HEK293T (cell line): ENCODE measurements around the gene OPTC.
A peak's percentile ranks its signal among the peaks of the same experiment; 100 is the strongest.

ENCODE experiments used
- CTCF ChIA-PET: fragments of 350-600 bp; formaldehyde crosslinking; extraction: SDS; loops from one replicate; lab custom pipeline; 2021; ENCODE audit warnings: antibody characterized with exemption, inconsistent platforms; lab: Yijun Ruan, JAX
- POLR2A ChIA-PET: fragments of 350-600 bp; formaldehyde crosslinking; extraction: SDS; loops from one replicate; lab custom pipeline; 2020; ENCODE audit warnings: antibody characterized with exemption, inconsistent platforms; lab: Yijun Ruan, JAX
- DNase-seq: peaks from one replicate; pipeline ENCODE4 v3.0.0; 2012; ENCODE audit warnings: mixed read lengths; ENCODE audit errors: extremely low spot score
- ARNT ChIP-seq: fragments of 450-650 bp; IDR thresholded peaks from 2 replicates; pipeline ENCODE4 v1.6.1; 2017; ENCODE audit warnings: mild to moderate bottlenecking
- BHLHE40 ChIP-seq: fragments of 450-650 bp; IDR thresholded peaks from 2 replicates; pipeline ENCODE4 v1.6.1; 2016; ENCODE audit warnings: mild to moderate bottlenecking, moderate library complexity, borderline replicate concordance
- CTBP1 ChIP-seq: fragments of 450-650 bp; IDR thresholded peaks from 2 replicates; pipeline ENCODE4 v1.6.1; 2016; ENCODE audit warnings: borderline replicate concordance
- ELF4 ChIP-seq: fragments of 450-650 bp; IDR thresholded peaks from 2 replicates; pipeline ENCODE4 v1.6.1; 2017; ENCODE audit warnings: antibody characterized with exemption
- FOXA1 ChIP-seq: fragments of 450-650 bp; IDR thresholded peaks from 2 replicates; pipeline ENCODE4 v1.6.1; 2016; ENCODE audit warnings: mild to moderate bottlenecking
- FOXK2 ChIP-seq: fragments of 450-650 bp; IDR thresholded peaks from 2 replicates; pipeline ENCODE4 v1.6.1; 2016; ENCODE audit warnings: mild to moderate bottlenecking
- FOXM1 ChIP-seq: fragments of 450-650 bp; IDR thresholded peaks from 2 replicates; pipeline ENCODE4 v1.6.1; 2017; ENCODE audit warnings: mild to moderate bottlenecking, borderline replicate concordance
- HDGF ChIP-seq: fragments of 450-650 bp; IDR thresholded peaks from 2 replicates; pipeline ENCODE4 v1.6.1; 2017; ENCODE audit warnings: antibody characterized with exemption, borderline replicate concordance
- L3MBTL2 ChIP-seq: fragments of 450-650 bp; conservative IDR thresholded peaks from 2 replicates; pipeline ENCODE4 v1.6.1; 2016; ENCODE audit warnings: mild to moderate bottlenecking
- LEF1 ChIP-seq: fragments of 450-650 bp; IDR thresholded peaks from 2 replicates; pipeline ENCODE4 v1.6.1; 2017; ENCODE audit warnings: mild to moderate bottlenecking, borderline replicate concordance
- NFRKB ChIP-seq: fragments of 450-650 bp; IDR thresholded peaks from 2 replicates; pipeline ENCODE4 v1.6.1; 2016; ENCODE audit warnings: mild to moderate bottlenecking, moderate library complexity
- SP1 ChIP-seq: fragments of 450-650 bp; IDR thresholded peaks from 2 replicates; pipeline ENCODE4 v1.6.1; 2017
- SUZ12 ChIP-seq: fragments of 450-650 bp; IDR thresholded peaks from 2 replicates; pipeline ENCODE4 v1.6.1; 2016; ENCODE audit warnings: mild to moderate bottlenecking
- TARDBP ChIP-seq: fragments of 450-650 bp; IDR thresholded peaks from 2 replicates; pipeline ENCODE4 v1.6.1; 2016
- ZNF384 ChIP-seq: fragments of 450-650 bp; IDR thresholded peaks from 2 replicates; pipeline ENCODE4 v1.6.1; 2016
- TF ChIP-seq, protein P1 (sequence below): fragments of 450-650 bp; IDR thresholded peaks from 2 replicates; pipeline ENCODE4 v1.6.1; 2016

OPTC gene

GRCh38 chr1:203478231-203478630 is 15.7 kb upstream of the OPTC start:
- no peak for DNase-seq
- TF ChIP-seq ELF4 (no peak), HDGF (no peak), CTBP1 (no peak), NFRKB (no peak), LEF1 (no peak), L3MBTL2 (no peak), FOXA1 (no peak), SUZ12 (no peak), BHLHE40 (no peak), FOXM1 (no peak), FOXK2 (no peak), ARNT (no peak), SP1 (no peak), ZNF384 (no peak), TARDBP (no peak)
- TF ChIP-seq, protein P1, sequence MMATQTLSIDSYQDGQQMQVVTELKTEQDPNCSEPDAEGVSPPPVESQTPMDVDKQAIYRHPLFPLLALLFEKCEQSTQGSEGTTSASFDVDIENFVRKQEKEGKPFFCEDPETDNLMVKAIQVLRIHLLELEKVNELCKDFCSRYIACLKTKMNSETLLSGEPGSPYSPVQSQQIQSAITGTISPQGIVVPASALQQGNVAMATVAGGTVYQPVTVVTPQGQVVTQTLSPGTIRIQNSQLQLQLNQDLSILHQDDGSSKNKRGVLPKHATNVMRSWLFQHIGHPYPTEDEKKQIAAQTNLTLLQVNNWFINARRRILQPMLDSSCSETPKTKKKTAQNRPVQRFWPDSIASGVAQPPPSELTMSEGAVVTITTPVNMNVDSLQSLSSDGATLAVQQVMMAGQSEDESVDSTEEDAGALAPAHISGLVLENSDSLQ, result no peak
- CTCF ChIA-PET, result interaction anchor here (1.3 kb wide), 1 partner anchor 10 kb away, joined by 5 read pairs; no protein-coding TSS in a partner anchor
- POLR2A ChIA-PET, result no interaction called here

DNA sequence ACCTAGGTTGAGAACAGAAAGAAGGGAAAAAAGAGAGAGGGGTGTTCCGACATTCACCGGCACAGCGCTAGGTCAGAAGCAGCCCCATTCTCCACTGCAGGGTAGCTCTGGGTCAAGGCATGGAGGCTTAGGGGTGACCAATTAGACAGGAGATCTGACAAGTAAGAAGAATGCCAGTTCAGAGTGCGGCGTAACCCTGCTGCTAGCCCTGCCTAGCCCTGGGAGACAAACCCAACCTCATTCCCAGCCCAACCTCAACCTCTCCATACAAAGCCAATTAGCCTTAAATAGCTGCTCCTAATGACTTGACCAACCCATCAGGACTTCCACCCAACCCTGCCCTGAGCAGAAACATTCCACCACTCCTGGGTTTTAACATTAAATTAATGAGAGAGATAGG is 15.0 kb upstream of the OPTC start:
- POLR2A ChIA-PET, result no interaction called here
- no peak for TF ChIP-seq FOXA1
- no peak for TF ChIP-seq TARDBP
- TF ChIP-seq LEF1, result no peak
- CTCF ChIA-PET, result interaction anchor here (0.7 kb wide), 1 partner anchor 137 kb away, joined by 3 read pairs; no protein-coding TSS in a partner anchor
- no peak for DNase-seq

DNA sequence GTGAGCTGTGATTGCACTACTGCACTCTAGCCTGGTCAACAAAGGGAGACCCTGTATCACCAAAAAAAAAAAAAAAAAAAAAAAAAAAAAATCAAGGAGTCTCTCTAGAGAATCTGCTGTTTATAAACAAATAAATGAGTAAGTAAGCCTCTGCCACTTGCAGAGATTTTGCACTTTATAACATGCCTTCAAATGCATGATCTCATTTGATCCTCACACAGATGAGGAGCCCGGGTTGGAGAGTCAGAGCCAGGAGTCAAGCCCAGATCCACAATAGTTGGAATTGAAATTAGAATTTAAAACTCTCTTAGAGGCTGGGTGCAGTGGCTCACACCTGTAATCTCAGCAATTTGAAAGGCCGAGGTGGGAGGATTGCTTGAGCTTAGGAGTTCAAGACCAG is 14.3 kb upstream of the OPTC start:
- CTCF ChIA-PET, result interaction anchor here (0.7 to 1.0 kb wide), 2 partner anchors 138 to 212 kb away, joined by 3 to 4 read pairs; no protein-coding TSS in a partner anchor
- DNase-seq, result no peak
- TF ChIP-seq SP1 (no peak), ELF4 (no peak), FOXA1 (no peak), ARNT (no peak), FOXK2 (no peak), BHLHE40 (no peak), FOXM1 (no peak), TARDBP (no peak), CTBP1 (no peak), HDGF (no peak), ZNF384 (no peak), L3MBTL2 (no peak), SUZ12 (no peak), LEF1 (no peak), NFRKB (no peak)
- TF ChIP-seq, protein P1, result no peak
- POLR2A ChIA-PET, result no interaction called here

- ChIA-PET POLR2A (no interaction called here), CTCF (interaction anchor here (1.0 to 1.2 kb wide), 2 partner anchors 207 to 213 kb away, joined by 3 to 4 read pairs; no protein-coding TSS in a partner anchor)
- no peak for DNase-seq
- no peak for TF ChIP-seq LEF1
- no peak for TF ChIP-seq SUZ12
- TF ChIP-seq HDGF, result no peak
- no peak for TF ChIP-seq L3MBTL2
- TF ChIP-seq FOXM1, result no peak
- TF ChIP-seq ARNT, result no peak
- TF ChIP-seq, protein P1, result no peak
- TF ChIP-seq NFRKB, result no peak
- TF ChIP-seq SP1, result no peak
- no peak for TF ChIP-seq ELF4
- TF ChIP-seq ZNF384, result no peak
- no peak for TF ChIP-seq BHLHE40
- TF ChIP-seq FOXK2, result no peak
- TF ChIP-seq FOXA1, result no peak
- TF ChIP-seq CTBP1, result no peak
- TF ChIP-seq TARDBP, result no peak
These were observed 13.9 kb upstream of the OPTC start for GRCh38 chr1:203480084-203480483.

GRCh38 chr1:203480525-203481084 is 13.3 kb upstream of the OPTC start:
- TF ChIP-seq NFRKB (no peak), L3MBTL2 (no peak), FOXK2 (no peak), SUZ12 (no peak), ARNT (no peak), SP1 (no peak), TARDBP (no peak)
- peak; percentile 66 for DNase-seq
- ChIA-PET CTCF (interaction anchor here (1.0 to 1.2 kb wide), 2 partner anchors 208 to 213 kb away, joined by 3 to 4 read pairs; no protein-coding TSS in a partner anchor), POLR2A (no interaction called here)

DNA sequence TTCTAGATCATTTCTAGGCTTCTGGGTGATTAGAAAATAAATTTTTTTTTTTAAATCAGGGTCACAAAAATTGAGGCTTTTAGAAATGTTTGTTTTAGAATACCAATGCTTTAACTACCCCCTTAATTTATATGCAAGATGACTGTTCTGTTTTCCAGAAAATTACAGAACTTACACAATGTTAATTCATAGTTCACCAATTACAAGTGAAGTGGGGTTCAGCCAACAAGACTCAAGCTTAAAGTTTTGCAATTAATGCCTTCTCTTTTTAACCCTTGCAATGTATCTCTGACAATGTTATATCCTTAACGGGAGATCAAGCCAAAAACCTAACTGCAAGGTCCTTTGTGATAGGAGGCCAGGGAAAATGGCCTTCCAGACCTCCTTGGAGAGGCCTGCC is 12.8 kb upstream of the OPTC start:
- ChIA-PET POLR2A (no interaction called here), CTCF (interaction anchor here (1.2 kb wide), 1 partner anchor 208 kb away, joined by 3 read pairs; no protein-coding TSS in a partner anchor)
- TF ChIP-seq, protein P1, result no peak
- TF ChIP-seq TARDBP (no peak), LEF1 (no peak), FOXA1 (no peak), CTBP1 (no peak), SUZ12 (no peak), ARNT (no peak)
- DNase-seq, result no peak
